Activated CD8-positive, alpha-beta T cell treated with anti-CD3 and anti-CD28 coated beads, Interleukin-2, amount 10 ng/mL, durations not matched to agents 7 days and 5 days (primary cell): Measurements from ENCODE around the gene SLX9. TPM values are rescaled to one million over a fixed set of nuclear protein-coding genes. Genes with fewer than 3 reads are reported as not detected.
"Not testable (repeated sequence)": the region's sequence is repeated elsewhere in the genome, so short reads cannot be mapped to it uniquely, and the experiment has no call there.

Source experiments
- ATAC-seq: fragments of 150-1000 bp; cut with Tn5 transposase; one replicate; pipeline ENCODE4 v1.10.0; 2021; ENCODE audit warnings: moderate library complexity
- CTCF ChIA-PET: fragments of 350-600 bp; sonication (Branson Sonifier 250); formaldehyde crosslinking; loops from one replicate; lab custom pipeline; 2021; ENCODE audit warnings: antibody characterized with exemption; lab: Charles Lee
- POLR2A ChIA-PET: fragments of 350-600 bp; sonication (Branson Sonifier 250); formaldehyde crosslinking; loops from one replicate; lab custom pipeline; 2021; ENCODE audit warnings: antibody characterized with exemption; lab: Charles Lee
- DNase-seq: peaks from one replicate; pipeline ENCODE4 v3.0.0-alpha.2; 2020
- H3K27ac Mint-ChIP-seq: one replicate; pipeline ENCODE4 v1.8.0; 2021; ENCODE audit warnings: mild to moderate bottlenecking, mixed read lengths
- H3K27me3 Mint-ChIP-seq: one replicate; pipeline ENCODE4 v1.8.0; 2021; ENCODE audit warnings: low read depth, mixed read lengths
- H3K36me3 Mint-ChIP-seq: one replicate; pipeline ENCODE4 v1.8.0; 2021; ENCODE audit warnings: low read depth, mixed read lengths
- H3K4me1 Mint-ChIP-seq: one replicate; pipeline ENCODE4 v1.8.0; 2021; ENCODE audit warnings: low read depth, mixed read lengths
- H3K4me3 Mint-ChIP-seq: one replicate; pipeline ENCODE4 v1.8.0; 2021; ENCODE audit warnings: mild to moderate bottlenecking, mixed read lengths
- H3K9me3 Mint-ChIP-seq: one replicate; pipeline ENCODE4 v1.8.0; 2022; ENCODE audit warnings: mixed read lengths; ENCODE audit not compliant: insufficient read depth
- total RNA-seq, 2 experiments: library from RNA; stranded (reverse); gene quantifications; one replicate each; pipeline ENCODE4 v1.2.3, GENCODE V29; 2021

The SLX9 gene
- total RNA-seq, 2 experiments from 2014 or later = 56.6 to 60.4 TPM

GRCh38 chr21:44927587-44928461 is 12.0 kb upstream of the SLX9 start:
- Mint-ChIP-seq H3K4me1 (peaks cover 82% of the 10 kb centered on the region), H3K27ac (peak overlapping the region; percentile 94), H3K4me3 (peak overlapping the region; percentile 84), H3K27me3 (no peaks in the 10 kb centered on the region), H3K36me3 (peaks cover 17% of the 10 kb centered on the region), H3K9me3 (no peaks in the 10 kb centered on the region)
- ATAC-seq = peak; percentile 54
- peak; percentile 92 for DNase-seq
- CTCF ChIA-PET = interaction anchor here (0.6 to 4.3 kb wide), 14 partner anchors 9 to 574 kb away, joined by 3 to 34 read pairs (median 6); partner anchors contain the start of genes TRPM2 and UBE2G2
- POLR2A ChIA-PET = interaction anchor here (0.6 to 5.8 kb wide), 9 partner anchors 9 to 126 kb away, joined by 3 to 57 read pairs (median 9); partner anchors contain the start of genes PTTG1IP, SLX9, SUMO3 and UBE2G2

DNA sequence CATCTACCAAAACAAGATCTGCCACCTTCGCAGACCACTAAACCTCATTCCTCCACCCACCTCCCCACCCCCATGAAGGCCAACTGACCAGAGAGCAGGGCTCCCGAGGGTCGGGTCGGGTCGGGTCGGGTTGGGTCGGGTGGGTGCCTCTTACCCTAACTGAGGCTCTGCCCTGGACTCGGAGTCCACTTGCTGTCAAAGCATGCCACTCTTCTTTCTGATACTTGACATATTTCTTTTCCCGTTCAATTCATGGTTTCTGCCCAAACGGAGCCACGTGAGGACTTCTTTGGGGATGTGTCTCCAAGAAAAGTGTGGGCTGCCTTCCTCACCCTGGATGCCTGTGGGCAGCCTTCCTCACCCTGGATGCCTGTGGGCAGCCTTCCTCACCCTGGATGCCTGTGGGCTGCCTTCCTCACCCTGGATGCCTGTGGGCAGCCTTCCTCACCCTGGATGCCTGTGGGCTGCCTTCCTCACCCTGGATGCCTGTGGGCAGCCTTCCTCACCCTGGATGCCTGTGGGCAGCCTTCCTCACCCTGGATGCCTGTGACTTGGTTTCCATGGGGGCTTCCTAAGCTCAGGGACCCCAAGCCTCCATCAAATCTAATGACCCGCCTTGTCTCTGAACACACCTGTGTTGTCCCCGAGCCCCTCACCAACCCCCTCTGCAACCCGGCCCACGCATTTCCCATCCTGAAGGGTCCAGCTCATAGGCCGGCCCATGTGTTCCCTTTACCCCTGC is 11.2 kb upstream of the SLX9 start:
- POLR2A ChIA-PET = interaction anchor here (0.5 to 5.8 kb wide), 6 partner anchors 10 to 111 kb away, joined by 3 to 57 read pairs (median 8); partner anchors contain the start of genes PTTG1IP, SLX9 and SUMO3
- H3K9me3 Mint-ChIP-seq = not testable (repeated sequence)

DNA sequence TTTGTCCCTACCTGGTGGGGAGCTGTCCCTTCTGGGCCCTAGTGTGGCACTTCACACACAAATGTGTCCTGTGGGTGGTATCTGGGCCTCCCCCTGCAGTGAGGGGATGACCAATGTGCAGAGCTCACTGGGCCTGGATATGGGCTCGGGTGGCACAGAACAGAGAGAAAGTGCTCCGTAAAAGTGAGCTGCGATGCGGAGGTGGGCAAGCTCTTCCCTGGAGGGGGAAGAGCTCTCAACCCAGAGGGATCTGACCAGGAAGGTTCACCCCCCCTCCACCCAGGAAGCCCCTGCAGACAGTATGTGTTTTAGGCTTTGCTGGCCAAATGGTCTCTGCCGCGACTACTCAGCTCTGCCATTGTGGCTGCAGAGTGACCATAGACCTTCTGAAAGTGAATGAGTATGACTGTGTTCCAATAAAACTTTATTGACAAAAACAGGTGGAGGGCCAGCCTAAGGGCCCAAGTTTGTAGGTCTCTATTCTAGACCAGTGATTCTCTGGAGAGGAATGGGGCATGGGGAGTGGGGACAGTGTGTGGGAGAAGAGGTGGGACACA is 10.5 kb upstream of the SLX9 start:
- CTCF ChIA-PET = interaction anchor here (1.0 to 8.1 kb wide), 4 partner anchors 9 to 200 kb away, joined by 3 to 81 read pairs (median 22); partner anchors contain the start of genes ITGB2 and UBE2G2
- peak overlapping the region; percentile 86 for H3K27ac Mint-ChIP-seq
- H3K9me3 Mint-ChIP-seq = no peaks in the 10 kb centered on the region
- peaks cover 9% of the 10 kb centered on the region for H3K36me3 Mint-ChIP-seq
- H3K4me3 Mint-ChIP-seq = peak overlapping the region; percentile 44
- H3K4me1 Mint-ChIP-seq = peaks cover 75% of the 10 kb centered on the region
- no peak for ATAC-seq
- POLR2A ChIA-PET = interaction anchor here (0.5 to 5.8 kb wide), 5 partner anchors 10 to 55 kb away, joined by 3 to 57 read pairs (median 9); partner anchors contain the start of genes PTTG1IP and SLX9
- H3K27me3 Mint-ChIP-seq = no peaks in the 10 kb centered on the region
- no peak for DNase-seq

More for the DNA sequence above, 11.2 kb upstream of the SLX9 start:
- Mint-ChIP-seq H3K27ac (peak overlapping the region; percentile 94), H3K4me3 (peak overlapping the region; percentile 84), H3K36me3 (peaks cover 15% of the 10 kb centered on the region), H3K4me1 (peaks cover 81% of the 10 kb centered on the region)
- not testable (repeated sequence) for ATAC-seq, H3K27me3 Mint-ChIP-seq
- DNase-seq = peak; percentile 26
- CTCF ChIA-PET = interaction anchor here (1.0 to 8.1 kb wide), 8 partner anchors 9 to 209 kb away, joined by 3 to 81 read pairs (median 16); partner anchors contain the start of genes ITGB2 and UBE2G2

DNA sequence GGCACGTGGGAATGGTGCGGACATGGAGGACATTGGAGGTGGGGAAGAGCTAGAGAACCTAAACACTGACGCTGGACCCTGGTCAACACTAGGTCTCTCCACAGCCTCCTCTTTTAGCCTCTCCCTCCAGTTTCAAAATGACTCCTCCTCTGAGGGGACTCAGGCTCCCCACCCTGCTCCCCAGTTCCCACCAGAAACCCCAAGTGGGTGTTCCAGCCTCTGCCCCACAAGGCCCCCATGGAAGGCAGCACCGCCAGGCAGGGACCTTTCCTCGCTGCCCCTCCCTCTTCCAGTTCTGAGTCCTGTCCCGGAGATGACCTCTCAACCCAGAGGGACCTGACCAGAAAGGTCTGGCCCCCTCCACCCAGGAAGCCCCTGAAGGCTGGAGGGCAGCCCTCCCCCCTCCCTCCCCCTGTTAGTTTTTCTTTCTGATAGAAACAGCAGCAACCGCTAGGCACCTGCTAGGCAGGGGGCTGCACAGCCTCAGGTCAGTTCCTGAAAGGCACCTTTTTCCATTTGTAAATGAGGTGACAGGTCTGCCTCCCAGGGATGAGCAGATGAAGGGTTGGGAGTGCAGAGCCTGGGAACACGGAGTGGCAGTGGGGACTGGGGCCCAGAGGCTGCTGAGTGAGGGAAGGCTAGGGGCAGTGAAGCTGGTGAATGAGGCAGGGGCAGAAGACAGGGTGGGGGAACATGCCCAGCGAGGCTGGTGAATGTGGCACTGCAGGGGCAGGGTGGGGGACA is 9.9 kb upstream of the SLX9 start:
- no peaks in the 10 kb centered on the region for H3K9me3 Mint-ChIP-seq
- H3K4me1 Mint-ChIP-seq = peaks cover 68% of the 10 kb centered on the region
- H3K27me3 Mint-ChIP-seq = no peaks in the 10 kb centered on the region
- ATAC-seq = no peak
- CTCF ChIA-PET = interaction anchor here (1.0 to 8.1 kb wide), 5 partner anchors 10 to 129 kb away, joined by 3 to 81 read pairs (median 43); partner anchors contain the start of genes ITGB2 and UBE2G2
- H3K36me3 Mint-ChIP-seq = peaks cover 7% of the 10 kb centered on the region
- peak overlapping the region; percentile 78 for H3K4me3 Mint-ChIP-seq
- peak overlapping the region; percentile 86 for H3K27ac Mint-ChIP-seq
- DNase-seq = no peak
- POLR2A ChIA-PET = interaction anchor here (1.3 to 5.8 kb wide), 5 partner anchors 9 to 57 kb away, joined by 5 to 57 read pairs (median 9); partner anchors contain the start of genes ITGB2 and PTTG1IP

DNA sequence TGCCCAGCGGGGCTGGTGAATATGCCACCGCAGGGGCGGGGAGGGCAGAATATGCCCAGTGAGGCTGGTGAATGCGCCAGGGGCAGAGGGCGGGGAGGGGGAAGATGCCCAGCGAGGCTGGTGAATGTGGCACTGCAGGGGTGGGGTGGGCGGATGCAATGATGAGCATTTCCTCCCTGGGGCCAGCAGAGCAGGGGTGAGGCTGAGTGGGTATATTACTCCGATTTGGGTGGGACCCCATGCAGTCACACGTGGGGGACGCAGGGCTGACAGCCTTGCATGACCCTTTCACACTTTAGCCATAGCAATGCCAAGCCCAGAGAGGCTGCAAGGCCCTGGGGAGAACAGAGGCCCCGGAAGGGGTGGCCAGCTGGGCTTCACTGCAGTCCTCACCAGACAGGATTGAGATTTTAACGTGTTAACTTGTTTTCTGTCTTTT is 9.3 kb upstream of the SLX9 start:
- DNase-seq = peak; percentile 74

GRCh38 chr21:44931137-44931500 is 8.7 kb upstream of the SLX9 start:
- H3K36me3 Mint-ChIP-seq = peaks cover 7% of the 10 kb centered on the region
- H3K27ac Mint-ChIP-seq = peak overlapping the region; percentile 86
- peak overlapping the region; percentile 78 for H3K4me3 Mint-ChIP-seq
- H3K9me3 Mint-ChIP-seq = no peaks in the 10 kb centered on the region
- H3K4me1 Mint-ChIP-seq = peaks cover 60% of the 10 kb centered on the region
- POLR2A ChIA-PET = interaction anchor here (1.5 to 3.1 kb wide), 4 partner anchors 10 to 58 kb away, joined by 7 to 26 read pairs (median 11); partner anchors contain the start of genes ITGB2 and PTTG1IP
- DNase-seq (peak; percentile 54), ATAC-seq (no peak)
- no peaks in the 10 kb centered on the region for H3K27me3 Mint-ChIP-seq
- CTCF ChIA-PET = interaction anchor here (1.3 to 8.1 kb wide), 5 partner anchors 11 to 130 kb away, joined by 3 to 81 read pairs (median 43); partner anchors contain the start of genes ITGB2 and UBE2G2

More for the DNA sequence above, 9.3 kb upstream of the SLX9 start:
- CTCF ChIA-PET = interaction anchor here (3.5 to 8.1 kb wide), 4 partner anchors 10 to 129 kb away, joined by 38 to 81 read pairs (median 58); partner anchors contain the start of genes ITGB2 and UBE2G2
- H3K4me1 Mint-ChIP-seq = peaks cover 62% of the 10 kb centered on the region
- H3K27me3 Mint-ChIP-seq = no peaks in the 10 kb centered on the region
- H3K9me3 Mint-ChIP-seq = no peaks in the 10 kb centered on the region
- H3K36me3 Mint-ChIP-seq = peaks cover 7% of the 10 kb centered on the region
- peak overlapping the region; percentile 86 for H3K27ac Mint-ChIP-seq
- no peak for ATAC-seq
- H3K4me3 Mint-ChIP-seq = peak overlapping the region; percentile 78
- POLR2A ChIA-PET = interaction anchor here (1.5 to 3.1 kb wide), 4 partner anchors 10 to 57 kb away, joined by 7 to 26 read pairs (median 11); partner anchors contain the start of genes ITGB2 and PTTG1IP

- peaks cover 7% of the 10 kb centered on the region for H3K36me3 Mint-ChIP-seq
- no peak for DNase-seq
- H3K4me1 Mint-ChIP-seq = peaks cover 54% of the 10 kb centered on the region
- H3K27ac Mint-ChIP-seq = peak overlapping the region; percentile 86
- ChIA-PET CTCF (interaction anchor here (0.7 to 8.1 kb wide), 18 partner anchors 10 to 422 kb away, joined by 3 to 81 read pairs (median 4); partner anchors contain the start of genes ITGB2, SUMO3 and UBE2G2), POLR2A (interaction anchor here (1.0 to 3.1 kb wide), 8 partner anchors 11 to 130 kb away, joined by 3 to 26 read pairs (median 8); partner anchors contain the start of genes ITGB2, PTTG1IP and UBE2G2)
- no peak for ATAC-seq
- H3K27me3 Mint-ChIP-seq = no peaks in the 10 kb centered on the region
- peak overlapping the region; percentile 78 for H3K4me3 Mint-ChIP-seq
- no peaks in the 10 kb centered on the region for H3K9me3 Mint-ChIP-seq
Observed at GRCh38 chr21:44931501-44932407, 8.1 kb upstream of the SLX9 start.

DNA sequence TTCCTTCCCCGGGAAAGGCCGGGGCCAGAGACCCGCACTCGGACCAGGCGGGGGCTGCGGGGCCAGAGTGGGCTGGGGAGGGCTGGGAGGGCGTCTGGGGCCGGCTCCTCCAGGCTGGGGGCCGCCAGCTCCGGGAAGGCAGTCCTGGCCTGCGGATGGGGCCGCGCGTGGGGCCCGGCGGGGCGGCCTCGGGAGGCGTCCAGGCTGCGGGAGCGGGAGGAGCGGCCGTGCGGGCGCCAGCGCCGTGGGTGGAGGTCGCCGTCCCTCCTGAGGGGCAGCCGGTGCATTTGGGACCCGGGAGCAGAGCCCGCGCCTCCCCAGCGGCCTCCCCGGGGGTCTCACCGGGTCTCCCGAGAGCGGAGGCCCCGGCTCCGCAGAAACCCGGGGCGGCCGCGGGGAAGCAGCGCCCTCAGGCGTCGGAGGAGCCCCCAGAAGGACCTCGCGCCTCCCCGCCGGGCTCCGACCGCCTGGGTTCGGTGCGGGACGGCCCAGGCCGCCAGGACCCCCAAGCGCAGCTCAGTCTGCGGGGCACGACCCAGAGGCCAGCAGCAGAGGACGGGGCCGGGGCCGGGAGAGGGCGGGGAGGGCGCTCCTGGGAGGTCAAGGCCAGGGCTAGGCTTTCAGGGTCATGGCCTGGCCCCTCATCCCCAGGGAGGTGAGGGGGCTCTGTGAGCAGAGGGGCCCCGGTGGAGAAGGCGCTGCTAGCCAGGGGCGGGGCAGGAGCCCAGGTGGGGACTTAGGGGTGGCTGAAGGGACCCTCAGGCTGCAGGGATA is 7.2 kb upstream of the SLX9 start:
- ChIA-PET POLR2A (interaction anchor here (1.0 to 3.1 kb wide), 6 partner anchors 12 to 131 kb away, joined by 3 to 26 read pairs (median 8); partner anchors contain the start of genes ITGB2, PTTG1IP and UBE2G2), CTCF (interaction anchor here (0.7 to 8.1 kb wide), 20 partner anchors 9 to 423 kb away, joined by 3 to 81 read pairs (median 4); partner anchors contain the start of genes ITGB2, SUMO3 and UBE2G2)
- H3K27ac Mint-ChIP-seq = peak overlapping the region; percentile 67
- H3K27me3 Mint-ChIP-seq = no peaks in the 10 kb centered on the region
- peak; percentile 66 for ATAC-seq
- peak overlapping the region; percentile 78 for H3K4me3 Mint-ChIP-seq
- peaks cover 7% of the 10 kb centered on the region for H3K36me3 Mint-ChIP-seq
- H3K9me3 Mint-ChIP-seq = no peaks in the 10 kb centered on the region
- peak; percentile 76 for DNase-seq
- H3K4me1 Mint-ChIP-seq = peaks cover 47% of the 10 kb centered on the region
